ENCODE data around the gene ARSK. TPM values are rescaled to one million over a fixed set of nuclear protein-coding genes. Genes with fewer than 3 reads are reported as not detected.
A peak's percentile ranks its signal among the peaks of the same experiment; 100 is the strongest.
"Not testable (repeated sequence)": the region's sequence is repeated elsewhere in the genome, so short reads cannot be mapped to it uniquely, and the experiment has no call there.

ARSK gene
- polyA plus RNA-seq, 1 of the 3 experiments (the other 2 are of a cell fraction), result 5.6 TPM

DNA sequence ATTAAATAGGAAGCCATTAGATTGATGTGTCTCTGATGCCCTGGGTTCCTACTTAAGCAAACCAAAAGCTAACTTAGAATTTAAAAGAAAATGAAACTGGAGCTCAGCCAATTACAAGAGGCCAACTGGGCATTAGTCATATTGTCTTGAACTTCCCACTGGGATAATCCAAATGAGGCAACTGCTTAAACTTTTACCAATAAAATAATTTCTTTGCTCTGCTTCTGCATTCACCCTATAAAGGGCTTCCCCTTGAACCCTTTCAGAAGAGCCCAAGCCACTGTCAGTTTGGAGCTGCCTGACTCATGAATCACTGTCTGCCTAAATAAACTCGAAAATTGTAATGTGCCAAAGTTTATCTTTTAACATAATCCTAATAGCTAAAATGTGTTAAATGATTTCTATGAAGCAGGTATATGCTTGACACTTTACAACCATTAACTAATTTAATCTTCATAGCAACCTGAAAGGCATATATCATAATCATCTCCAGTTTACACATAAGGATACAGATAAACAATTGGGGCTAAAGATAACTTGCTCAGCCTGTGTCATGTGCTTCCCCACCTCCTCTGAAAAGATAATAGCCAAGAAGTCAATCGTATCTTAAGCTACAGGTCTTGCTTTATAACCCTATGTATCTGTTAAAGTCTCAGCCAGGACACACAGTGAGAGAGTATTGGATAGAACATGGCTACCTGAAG is 76.5 kb downstream of the ARSK start:
- Histone ChIP-seq H3K9ac (no peak overlapping the region), H3K36me3 (replicated peaks in 1 of 2; ENCODE audit: control insufficient read depth in 1 of 2, insufficient read depth in 2 of 2, low read length in 1 of 2) (no peaks in the 10 kb centered on the region), H3K4me1 (ENCODE audit: control insufficient read depth in 1 of 2, insufficient read depth in 2 of 2, low read depth in 1 of 2, low read length in 1 of 2) (peaks cover 0 to 5% of the 10 kb centered on the region in 2 experiments; a peak in 1 of 4 replicates), H3K4me3 (ENCODE audit: low read depth in 2 of 2, low read length in 1 of 2) (no peak overlapping the region), H3F3A (replicated peaks; ENCODE audit: insufficient read depth) (no peaks in the 10 kb centered on the region), H4K20me1 (ENCODE audit: insufficient read depth) (no peaks in the 10 kb centered on the region), H2AFZ (ENCODE audit: low read depth) (peak overlapping the region; percentile 73), H3K9me2 (no peaks in the 10 kb centered on the region), H3K27me3 (ENCODE audit: insufficient read depth) (no peaks in the 10 kb centered on the region), H3K27ac (ENCODE audit: low read depth in 2 of 2, low read length in 1 of 2) (peak overlapping the region in 1 of 2 experiments; percentile 39; a peak in 1 of 4 replicates), H3K79me2 (ENCODE audit: insufficient read depth) (no peaks in the 10 kb centered on the region), H3K4me2 (no peak overlapping the region), H3K9me3 (no peaks in the 10 kb centered on the region)
- TF ChIP-seq EP300 (IDR thresholded peaks at IDR 0.05; ENCODE audit: borderline replicate concordance in 1 of 2, low read depth in 1 of 2, low read length in 1 of 2) (no peak), RAD21 (IDR thresholded peaks at IDR 0.05; ENCODE audit: low read length) (no peak), NFIC (IDR thresholded peaks at IDR 0.05; ENCODE audit: borderline replicate concordance) (0 out of 2 replicates have a peak, but pooled peaks have one; percentile 34), MXI1 (IDR thresholded peaks at IDR 0.05; ENCODE audit: low read depth, low read length) (no peak), FOXM1 (IDR thresholded peaks at IDR 0.05; ENCODE audit: low read depth) (no peak)
- TF ChIP-seq, protein P1, sequence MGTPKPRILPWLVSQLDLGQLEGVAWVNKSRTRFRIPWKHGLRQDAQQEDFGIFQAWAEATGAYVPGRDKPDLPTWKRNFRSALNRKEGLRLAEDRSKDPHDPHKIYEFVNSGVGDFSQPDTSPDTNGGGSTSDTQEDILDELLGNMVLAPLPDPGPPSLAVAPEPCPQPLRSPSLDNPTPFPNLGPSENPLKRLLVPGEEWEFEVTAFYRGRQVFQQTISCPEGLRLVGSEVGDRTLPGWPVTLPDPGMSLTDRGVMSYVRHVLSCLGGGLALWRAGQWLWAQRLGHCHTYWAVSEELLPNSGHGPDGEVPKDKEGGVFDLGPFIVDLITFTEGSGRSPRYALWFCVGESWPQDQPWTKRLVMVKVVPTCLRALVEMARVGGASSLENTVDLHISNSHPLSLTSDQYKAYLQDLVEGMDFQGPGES (IDR thresholded peaks at IDR 0.05; ENCODE audit: low read depth, low read length), result no peak
- TF ChIP-seq, protein P2, sequence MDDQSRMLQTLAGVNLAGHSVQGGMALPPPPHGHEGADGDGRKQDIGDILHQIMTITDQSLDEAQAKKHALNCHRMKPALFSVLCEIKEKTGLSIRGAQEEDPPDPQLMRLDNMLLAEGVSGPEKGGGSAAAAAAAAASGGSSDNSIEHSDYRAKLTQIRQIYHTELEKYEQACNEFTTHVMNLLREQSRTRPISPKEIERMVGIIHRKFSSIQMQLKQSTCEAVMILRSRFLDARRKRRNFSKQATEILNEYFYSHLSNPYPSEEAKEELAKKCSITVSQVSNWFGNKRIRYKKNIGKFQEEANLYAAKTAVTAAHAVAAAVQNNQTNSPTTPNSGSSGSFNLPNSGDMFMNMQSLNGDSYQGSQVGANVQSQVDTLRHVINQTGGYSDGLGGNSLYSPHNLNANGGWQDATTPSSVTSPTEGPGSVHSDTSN (IDR thresholded peaks at IDR 0.05), result 0 out of 2 replicates have a peak, but pooled peaks have one; percentile 3
- TF ChIP-seq, protein P3, sequence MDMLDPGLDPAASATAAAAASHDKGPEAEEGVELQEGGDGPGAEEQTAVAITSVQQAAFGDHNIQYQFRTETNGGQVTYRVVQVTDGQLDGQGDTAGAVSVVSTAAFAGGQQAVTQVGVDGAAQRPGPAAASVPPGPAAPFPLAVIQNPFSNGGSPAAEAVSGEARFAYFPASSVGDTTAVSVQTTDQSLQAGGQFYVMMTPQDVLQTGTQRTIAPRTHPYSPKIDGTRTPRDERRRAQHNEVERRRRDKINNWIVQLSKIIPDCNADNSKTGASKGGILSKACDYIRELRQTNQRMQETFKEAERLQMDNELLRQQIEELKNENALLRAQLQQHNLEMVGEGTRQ (IDR thresholded peaks at IDR 0.05; ENCODE audit: borderline replicate concordance, low read depth, low read length), result no peak
- 36% methylated on average over 2 of the region's 2 CpGs for WGBS (ENCODE audit: low lambda C conversion rate)
- POLR2A ChIA-PET, result interaction anchor here (1.0 kb wide), 1 partner anchor 9 kb away, joined by 3 read pairs; no protein-coding TSS in a partner anchor
- CTCF ChIA-PET, result interaction anchor here (1.1 to 2.4 kb wide), 4 partner anchors 9 to 33 kb away, joined by 3 to 14 read pairs (median 8); no protein-coding TSS in a partner anchor
- DNase-seq, result no peak

GRCh38 chr5:95631991-95632675 is 77.2 kb downstream of the ARSK start:
- no peak for DNase-seq
- Histone ChIP-seq H3K4me1 (ENCODE audit: control insufficient read depth in 1 of 2, insufficient read depth in 2 of 2, low read depth in 1 of 2, low read length in 1 of 2) (peaks cover 0 to 5% of the 10 kb centered on the region in 2 experiments; a peak in 1 of 4 replicates), H3K9ac (no peak overlapping the region), H3K79me2 (ENCODE audit: insufficient read depth) (no peaks in the 10 kb centered on the region), H3K36me3 (replicated peaks in 1 of 2; ENCODE audit: control insufficient read depth in 1 of 2, insufficient read depth in 2 of 2, low read length in 1 of 2) (no peaks in the 10 kb centered on the region), H2AFZ (ENCODE audit: low read depth) (peak overlapping the region; percentile 73), H3K4me3 (ENCODE audit: low read depth in 2 of 2, low read length in 1 of 2) (no peak overlapping the region), H3K9me3 (no peaks in the 10 kb centered on the region), H3K4me2 (no peak overlapping the region), H4K20me1 (ENCODE audit: insufficient read depth) (no peaks in the 10 kb centered on the region), H3K9me2 (no peaks in the 10 kb centered on the region), H3K27me3 (ENCODE audit: insufficient read depth) (no peaks in the 10 kb centered on the region), H3F3A (replicated peaks; ENCODE audit: insufficient read depth) (no peaks in the 10 kb centered on the region), H3K27ac (ENCODE audit: low read depth in 2 of 2, low read length in 1 of 2) (peak overlapping the region in 1 of 2 experiments; percentile 39; a peak in 1 of 4 replicates)
- 86% methylated on average over 4 of the region's 4 CpGs for WGBS (ENCODE audit: low lambda C conversion rate)
- ChIA-PET POLR2A (interaction anchor here (1.0 kb wide), 1 partner anchor 10 kb away, joined by 3 read pairs; no protein-coding TSS in a partner anchor), CTCF (interaction anchor here (1.1 to 2.4 kb wide), 3 partner anchors 10 to 32 kb away, joined by 7 to 14 read pairs (median 8); no protein-coding TSS in a partner anchor)
- no peak for TF ChIP-seq SIN3A (IDR thresholded peaks at IDR 0.05; ENCODE audit: borderline replicate concordance, low read depth, low read length)
- TF ChIP-seq GABPA (IDR thresholded peaks at IDR 0.05; ENCODE audit: low read depth), result peak; percentile 60

- H3K79me2 ChIP-seq (ENCODE audit: insufficient read depth); CTCF ChIA-PET; H3K27ac ChIP-seq (ENCODE audit: low read depth in 2 of 2, low read length in 1 of 2); POLR2A ChIA-PET; H3K9me3 ChIP-seq; H3K9me2 ChIP-seq; H3F3A ChIP-seq (replicated peaks; ENCODE audit: insufficient read depth); H3K4me3 ChIP-seq (ENCODE audit: low read depth in 2 of 2, low read length in 1 of 2); H2AFZ ChIP-seq (ENCODE audit: low read depth); H3K4me1 ChIP-seq (ENCODE audit: control insufficient read depth in 1 of 2, insufficient read depth in 2 of 2, low read depth in 1 of 2, low read length in 1 of 2); H3K27me3 ChIP-seq (ENCODE audit: insufficient read depth); DNase-seq; H3K36me3 ChIP-seq (replicated peaks in 1 of 2; ENCODE audit: control insufficient read depth in 1 of 2, insufficient read depth in 2 of 2, low read length in 1 of 2); H3K9ac ChIP-seq; H3K4me2 ChIP-seq; H4K20me1 ChIP-seq (ENCODE audit: insufficient read depth): not testable (repeated sequence)
- WGBS (ENCODE audit: low lambda C conversion rate), result 80% methylated on average over 2 of the region's 2 CpGs
These were observed 78.0 kb downstream of the ARSK start for GRCh38 chr5:95632942-95633341.

All from SK-N-SH (cell line).